ENCODE measurements around the gene PIGO. TPM values are rescaled to one million over a fixed set of nuclear protein-coding genes. Genes with fewer than 3 reads are reported as not detected.

The PIGO gene
- total and polyA plus RNA-seq, 8 donors, result 4.3 to 26.2 (median 15.0) TPM

DNA sequence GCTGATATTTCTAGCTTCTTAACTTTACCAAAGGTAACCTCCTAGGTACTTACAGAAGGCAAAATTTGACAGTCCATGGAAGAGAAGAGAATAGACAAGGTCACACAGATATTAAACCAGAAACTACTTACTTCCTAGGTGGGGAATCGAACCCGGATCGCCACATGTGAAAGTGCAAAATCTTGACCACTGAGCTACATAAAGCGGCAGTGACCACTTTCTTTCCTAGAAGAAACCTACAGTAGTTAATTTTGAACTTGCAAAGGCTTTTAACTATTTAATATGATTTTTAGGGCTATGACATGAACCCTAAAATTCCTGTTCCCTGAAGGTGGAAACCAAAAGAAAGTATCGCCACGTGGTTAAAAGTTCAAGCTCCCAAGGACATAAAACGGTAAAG lies 39.6 kb upstream of the PIGO start:
- H3K4me3 ChIP-seq, result no peak overlapping the region
- no peaks in the 10 kb centered on the region for H3K36me3 ChIP-seq
- intact Hi-C loops (cut with DNase I; ENCODE audit: low total_unique reads), result no loop called here
- peaks cover 0 to 10% (median 4%) of the 10 kb centered on the region in 4 donors for H3K9me3 ChIP-seq
- TF ChIP-seq EP300 (IDR thresholded peaks at IDR 0.05) (no peak), POLR2AphosphoS5 (IDR thresholded peaks at IDR 0.05) (no peak), POLR2A (IDR thresholded peaks at IDR 0.05) (no peak), CTCF (IDR thresholded peaks at IDR 0.05) (no peak)
- 76 to 91% (median 89%) methylated on average over 7 of the region's 7 CpGs for WGBS, 5 donors
- H3K4me1 ChIP-seq, result peaks cover 0 to 7% (median 1%) of the 10 kb centered on the region in 4 donors
- H3K27me3 ChIP-seq, result no peaks in the 10 kb centered on the region
- H3K27ac ChIP-seq, result no peak overlapping the region
- DNase-seq, result no peak

GRCh38 chr9:35134920-35135319 lies 38.5 kb upstream of the PIGO start:
- H3K9me3 ChIP-seq, result no peaks in the 10 kb centered on the region
- no peak overlapping the region for H3K27ac ChIP-seq
- no peak overlapping the region for H3K4me3 ChIP-seq
- H3K36me3 ChIP-seq, result no peaks in the 10 kb centered on the region
- H3K4me1 ChIP-seq, result peaks cover 0 to 7% (median 1%) of the 10 kb centered on the region in 4 donors
- no peaks in the 10 kb centered on the region for H3K27me3 ChIP-seq
- intact Hi-C loops (cut with DNase I; ENCODE audit: low total_unique reads), result no loop called here
- 71 to 83% (median 74%) methylated on average over 6 of the region's 6 CpGs for WGBS, 5 donors
- no peak for DNase-seq
- no peak for TF ChIP-seq CTCF (IDR thresholded peaks at IDR 0.05)

- H3K4me1 ChIP-seq, result peaks cover 31 to 49% (median 49%) of the 10 kb centered on the region in 4 donors
- TF ChIP-seq EP300 (IDR thresholded peaks at IDR 0.05) (no peak), POLR2AphosphoS5 (IDR thresholded peaks at IDR 0.05) (peak in 1 of 3 donors; percentile 67), POLR2A (IDR thresholded peaks at IDR 0.05) (no peak), CTCF (IDR thresholded peaks at IDR 0.05) (peak in 5 of 7 experiments; percentile 83 to 92 (median 89))
- H3K4me3 ChIP-seq, result peak overlapping the region; percentile 53 to 65 (median 60)
- intact Hi-C loops (cut with DNase I; ENCODE audit: low total_unique reads), result loop anchor here (5.0 to 10.0 kb wide), 2 partner anchors 140 to 358 kb away; no protein-coding TSS in a partner anchor
- H3K27ac ChIP-seq, result peak overlapping the region; percentile 87 to 95 (median 92)
- 15 to 21% (median 17%) methylated on average over 30 of the region's 30 CpGs for WGBS, 5 donors
- no peaks in the 10 kb centered on the region for H3K27me3 ChIP-seq
- no peaks in the 10 kb centered on the region for H3K36me3 ChIP-seq
- DNase-seq, result peak; percentile 92 to 98
- H3K9me3 ChIP-seq, result no peaks in the 10 kb centered on the region
These were observed 20.6 kb upstream of the PIGO start for GRCh38 chr9:35116898-35117551.

DNA sequence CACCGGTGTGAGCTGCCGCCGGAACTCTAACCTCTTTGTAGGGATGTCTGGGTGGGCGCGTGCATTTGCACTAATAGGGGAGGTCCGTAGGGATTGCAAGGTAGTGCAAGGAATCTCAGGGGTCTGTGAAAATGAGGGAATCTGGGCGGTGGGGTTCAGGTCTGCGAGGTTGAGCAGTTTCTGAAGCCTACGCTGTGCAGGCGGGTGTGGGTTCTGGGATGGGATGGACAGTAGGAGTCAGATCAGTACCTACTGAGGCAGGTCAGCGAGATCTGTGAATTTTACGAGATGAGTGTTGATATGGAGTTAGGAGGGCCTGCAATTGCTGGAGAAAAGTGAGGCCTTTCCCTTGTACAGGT lies 20.1 kb upstream of the PIGO start:
- Histone ChIP-seq H3K4me1 (peaks cover 36 to 54% (median 53%) of the 10 kb centered on the region in 4 donors), H3K27me3 (no peaks in the 10 kb centered on the region), H3K4me3 (peak overlapping the region; percentile 53 to 65 (median 60)), H3K27ac (peak overlapping the region; percentile 87 to 95 (median 92)), H3K9me3 (no peaks in the 10 kb centered on the region), H3K36me3 (no peaks in the 10 kb centered on the region)
- no peak for DNase-seq
- 0 to 1% (median 0%) methylated on average over 7 to 12 of the region's 12 CpGs for WGBS, 5 donors
- no peak for TF ChIP-seq CTCF (IDR thresholded peaks at IDR 0.05)
- TF ChIP-seq POLR2A (IDR thresholded peaks at IDR 0.05), result no peak
- TF ChIP-seq POLR2AphosphoS5 (IDR thresholded peaks at IDR 0.05), result no peak
- TF ChIP-seq EP300 (IDR thresholded peaks at IDR 0.05), result no peak
- intact Hi-C loops (cut with DNase I; ENCODE audit: low total_unique reads), result loop anchor here (5.0 to 10.0 kb wide), 2 partner anchors 141 to 358 kb away; no protein-coding TSS in a partner anchor
